ENCODE results near the gene CPLANE2. TPM values are rescaled to one million over a fixed set of nuclear protein-coding genes. Genes with fewer than 3 reads are reported as not detected.
"Not testable (repeated sequence)": the region's sequence is repeated elsewhere in the genome, so short reads cannot be mapped to it uniquely, and the experiment has no call there.

CPLANE2 gene, protein sequence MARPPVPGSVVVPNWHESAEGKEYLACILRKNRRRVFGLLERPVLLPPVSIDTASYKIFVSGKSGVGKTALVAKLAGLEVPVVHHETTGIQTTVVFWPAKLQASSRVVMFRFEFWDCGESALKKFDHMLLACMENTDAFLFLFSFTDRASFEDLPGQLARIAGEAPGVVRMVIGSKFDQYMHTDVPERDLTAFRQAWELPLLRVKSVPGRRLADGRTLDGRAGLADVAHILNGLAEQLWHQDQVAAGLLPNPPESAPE
- 2.0 and 2.8 TPM in 2 replicates for polyA plus RNA-seq (2014; cell fraction: cytosol; rRNA removed)
- 1.5 and 2.3 TPM in 2 replicates for polyA plus RNA-seq (2014; cell fraction: nucleus; rRNA removed)

DNA sequence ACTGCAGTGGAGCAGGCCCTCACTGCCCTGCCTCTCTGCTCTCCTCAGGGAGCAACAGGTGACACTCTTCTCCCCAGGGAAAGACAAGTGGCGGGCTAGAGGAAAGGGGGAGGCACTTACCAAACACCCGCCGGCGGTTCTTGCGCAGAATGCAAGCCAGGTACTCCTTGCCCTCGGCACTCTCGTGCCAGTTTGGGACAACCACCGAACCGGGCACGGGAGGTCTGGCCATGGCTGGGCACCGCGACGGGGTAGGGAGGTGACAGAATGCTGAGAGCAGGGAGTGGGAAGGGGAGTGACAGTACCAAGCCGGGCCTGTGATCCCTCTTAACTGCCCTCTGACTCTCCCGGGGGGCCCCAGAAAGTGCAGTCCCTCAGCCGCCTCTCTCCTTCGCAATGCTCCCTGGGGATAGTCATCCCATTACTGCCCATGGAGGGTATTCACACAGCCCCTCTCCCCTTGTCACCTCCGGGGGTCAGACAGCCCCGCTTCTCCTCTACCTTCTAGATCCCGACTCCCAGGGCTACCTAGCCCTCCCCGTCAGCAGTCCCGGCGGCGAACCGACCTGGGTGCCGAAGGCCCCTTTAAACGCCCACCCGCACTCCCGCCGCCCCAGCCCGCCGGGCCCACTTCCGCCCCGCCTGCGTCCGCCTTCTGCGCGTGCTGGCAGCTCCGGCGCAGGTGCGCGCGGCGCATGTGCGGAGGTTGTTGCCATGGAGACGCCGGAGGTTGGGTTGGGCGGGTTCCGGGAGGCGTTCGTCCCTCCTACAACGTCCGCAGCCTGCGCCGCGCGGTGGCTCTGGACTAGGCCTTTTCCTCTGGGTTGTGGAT is at the start of gene CPLANE2:
Gene CPLANE2 (minus strand): TSS at position 673 of the 832 bp plus-strand sequence. CDS start 441 bp downstream, at position 232.
- peak; percentile 84 for DNase-seq (ENCODE audit: low spot score)

DNA sequence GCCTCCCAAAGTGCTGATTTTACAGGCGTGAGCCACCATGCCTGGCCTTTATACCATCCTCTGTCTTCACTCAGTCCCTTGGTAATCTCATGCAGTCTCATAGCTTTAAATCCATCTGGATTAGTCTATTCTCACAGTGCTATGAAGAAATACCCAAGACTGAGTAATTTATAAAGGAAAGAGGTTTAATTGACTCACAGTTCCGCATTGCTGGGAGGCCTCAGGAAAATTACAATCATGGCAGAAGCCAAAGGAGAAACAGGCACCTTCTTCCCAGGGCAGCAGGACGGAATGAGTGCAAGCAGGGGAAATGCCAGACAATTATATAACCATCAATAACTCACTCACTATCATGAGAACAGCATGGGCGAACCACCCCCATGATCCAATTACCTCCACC is 49.1 kb upstream of the CPLANE2 start:
- DNase-seq (ENCODE audit: low spot score), result no peak

DNA sequence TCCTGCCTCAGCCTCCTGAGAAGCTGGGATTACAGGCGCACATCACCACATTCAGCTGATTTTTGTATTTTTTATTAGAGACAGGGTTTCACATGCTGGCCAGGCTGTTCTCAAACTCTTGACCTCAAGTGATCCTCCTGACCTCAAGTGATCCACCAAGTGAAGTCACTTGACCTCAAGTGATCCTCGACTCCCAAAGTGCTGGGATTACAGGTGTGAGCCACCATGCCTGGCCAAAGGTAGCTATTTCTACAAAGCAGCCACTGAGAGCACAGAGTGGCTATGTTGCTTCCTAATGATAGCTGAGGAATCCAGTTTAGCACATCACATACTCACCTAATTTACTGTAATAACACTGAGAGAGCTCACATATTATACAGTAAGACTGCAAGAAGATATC is 44.8 kb upstream of the CPLANE2 start:
- no peak for DNase-seq (ENCODE audit: low spot score)

DNA sequence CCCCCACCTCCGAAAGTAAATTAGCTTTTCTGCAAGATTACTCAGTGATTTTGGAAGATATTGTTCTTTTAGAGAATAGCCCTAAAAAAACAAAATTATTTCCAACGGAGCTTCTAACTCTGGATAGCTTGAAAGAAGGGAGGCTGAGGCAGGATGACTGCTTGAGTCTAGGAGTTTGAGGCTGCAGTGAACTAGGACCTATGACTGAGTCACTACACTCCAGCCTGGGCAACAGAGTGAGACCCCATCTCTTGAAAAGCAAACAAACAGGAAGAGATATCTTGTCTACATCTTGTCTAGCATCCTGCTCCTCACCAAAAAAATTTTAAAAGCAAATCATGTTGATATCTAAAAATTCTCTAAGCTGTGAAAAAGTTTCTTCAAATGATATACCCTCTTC is 42.2 kb upstream of the CPLANE2 start:
- no peak for DNase-seq (ENCODE audit: low spot score)

DNA sequence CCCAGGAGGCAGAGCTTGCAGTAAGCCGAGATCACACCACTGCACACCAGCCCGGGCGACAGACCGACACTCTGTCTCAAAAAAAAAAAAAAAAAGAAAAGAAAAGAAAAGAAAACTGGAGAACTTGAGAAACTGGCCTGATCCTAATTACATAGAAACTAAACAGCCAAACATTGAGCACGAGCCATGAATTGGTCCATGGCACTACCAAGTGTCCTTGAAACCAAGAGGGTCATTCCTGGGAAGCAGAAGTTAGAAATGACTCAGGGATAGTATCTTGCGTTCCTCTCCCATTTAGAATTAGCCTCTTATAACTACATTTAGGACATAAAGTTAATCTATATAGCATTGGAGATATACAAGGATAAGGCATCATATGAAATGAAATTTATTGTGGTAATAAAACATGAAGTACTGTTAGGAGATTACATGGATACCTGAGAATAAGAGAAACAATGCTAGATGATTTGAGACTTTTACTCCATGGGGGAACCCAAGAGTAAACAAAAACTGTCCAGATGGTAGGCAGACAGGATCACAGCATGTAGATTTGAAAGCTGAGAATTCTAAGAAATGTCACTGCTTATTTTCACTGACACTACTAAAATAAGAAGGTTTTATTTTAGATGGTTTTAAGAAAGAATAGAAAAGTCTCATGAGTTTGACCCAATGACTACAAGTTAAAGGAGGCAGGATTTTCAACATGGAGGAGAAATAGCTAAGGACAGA is 39.5 kb upstream of the CPLANE2 start:
- no peak for DNase-seq (ENCODE audit: low spot score)

DNA sequence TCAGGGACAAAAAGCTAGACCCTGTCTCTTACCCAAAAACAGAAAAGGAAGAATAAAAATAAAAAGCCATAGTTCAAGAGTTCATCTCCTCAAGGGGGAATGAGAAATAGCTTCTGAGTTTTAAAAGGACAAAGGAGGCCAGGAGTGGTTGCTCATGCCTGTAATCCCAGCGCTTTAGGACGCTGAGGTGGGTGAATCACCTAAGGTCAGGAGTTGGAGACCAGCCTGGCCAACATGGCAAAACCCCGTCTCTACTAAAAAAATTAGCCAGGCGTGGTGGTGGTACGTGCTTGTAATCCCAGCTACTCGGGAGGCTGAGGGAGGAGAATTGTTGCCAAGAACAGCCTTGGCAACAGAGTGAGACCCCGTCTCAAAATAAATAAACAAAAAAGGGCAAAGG is 38.6 kb upstream of the CPLANE2 start:
- no peak for DNase-seq (ENCODE audit: low spot score)

DNA sequence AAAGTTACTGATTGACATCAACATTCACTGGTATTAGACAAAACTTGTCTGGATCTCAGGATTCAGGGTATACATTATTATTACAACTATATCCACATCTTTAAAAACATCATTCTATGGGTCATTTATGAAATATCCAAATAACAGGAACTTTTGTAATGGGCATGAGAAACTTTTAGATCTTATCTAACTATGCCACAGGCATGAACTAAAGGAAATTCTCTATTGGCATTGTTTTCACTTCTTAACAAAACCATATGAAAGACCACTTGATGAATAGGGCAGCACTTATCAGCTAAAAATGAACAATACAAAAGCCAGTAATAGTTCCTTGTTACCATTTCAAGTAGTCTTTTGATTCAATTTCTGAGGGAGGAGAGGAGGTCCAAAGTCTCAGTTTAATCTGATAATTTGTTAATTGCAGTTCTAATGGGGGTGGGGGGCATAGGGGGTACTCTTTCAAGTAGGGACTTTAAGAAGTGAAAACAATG is 30.8 kb upstream of the CPLANE2 start:
- no peak for DNase-seq (ENCODE audit: low spot score)

DNA sequence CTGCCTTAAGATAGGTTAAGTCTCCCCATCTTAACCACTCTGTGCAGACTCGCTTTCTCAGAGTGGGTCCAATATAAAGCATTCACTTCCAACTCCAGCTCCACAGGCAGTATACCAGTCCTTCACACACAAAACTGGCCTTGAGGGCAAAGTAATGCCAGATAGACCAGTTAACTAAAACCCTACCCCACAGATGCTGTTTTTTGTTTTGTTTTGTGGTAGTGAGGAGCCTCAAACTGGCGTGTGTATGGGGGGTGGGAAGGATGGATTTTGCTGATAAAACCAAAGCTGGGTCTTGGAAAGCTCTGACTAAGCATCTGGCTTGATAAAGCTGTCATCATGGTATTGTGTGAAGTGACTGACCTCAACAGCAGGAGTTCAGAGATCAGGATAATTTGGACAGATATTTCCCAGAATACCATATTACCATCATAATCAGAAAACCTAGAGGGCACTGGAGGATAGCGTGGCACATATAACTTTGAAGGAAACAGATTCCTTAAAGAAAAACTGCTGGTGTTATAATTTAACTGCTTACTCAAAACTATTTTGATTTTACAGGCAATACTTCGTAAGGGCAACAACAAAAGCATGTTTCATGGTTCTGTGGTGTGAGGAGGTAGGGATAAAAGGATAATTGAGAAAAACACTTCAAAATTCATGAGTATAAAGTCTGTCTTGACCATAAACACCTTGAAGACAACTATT is 29.6 kb upstream of the CPLANE2 start:
- DNase-seq (ENCODE audit: low spot score), result no peak

DNA sequence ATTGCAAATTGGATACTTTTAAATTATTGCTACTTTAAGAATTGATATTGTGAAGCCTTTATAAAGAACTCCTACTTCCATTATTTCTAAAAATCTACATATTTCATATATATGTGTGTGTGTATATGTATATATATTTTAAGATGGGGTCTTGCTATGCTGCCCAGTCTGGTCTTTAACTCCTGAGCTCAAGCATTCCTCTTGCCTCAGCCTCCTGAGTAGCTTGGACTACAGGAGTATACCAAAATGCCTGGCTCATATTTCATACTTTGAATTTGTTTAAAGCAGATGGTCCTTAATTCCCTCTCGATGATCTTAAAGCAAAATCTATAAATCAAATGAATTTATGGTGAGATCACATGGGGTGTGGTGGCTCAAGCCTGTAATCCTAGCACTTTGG is 25.1 kb upstream of the CPLANE2 start:
- DNase-seq (ENCODE audit: low spot score), result no peak

DNA sequence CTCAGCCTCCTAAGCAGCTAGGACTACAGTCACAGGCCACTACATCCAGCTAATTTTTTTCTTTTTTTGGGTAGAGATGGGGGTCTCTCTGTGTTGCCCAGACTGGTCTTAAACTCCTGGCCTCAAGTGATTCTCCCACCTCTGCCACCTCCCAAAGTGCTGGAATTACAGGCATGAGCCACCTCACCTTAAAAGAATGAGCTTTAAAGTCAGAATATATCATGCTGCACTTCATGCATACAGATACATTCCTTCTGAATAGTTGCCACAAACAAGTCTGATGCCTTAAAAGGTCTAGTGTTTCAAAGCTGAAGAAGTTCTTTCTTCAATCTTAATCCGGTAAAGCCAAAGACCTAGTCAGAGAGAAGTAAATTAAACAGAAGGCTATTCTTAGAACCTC is 23.8 kb upstream of the CPLANE2 start:
- DNase-seq (ENCODE audit: low spot score), result no peak

DNA sequence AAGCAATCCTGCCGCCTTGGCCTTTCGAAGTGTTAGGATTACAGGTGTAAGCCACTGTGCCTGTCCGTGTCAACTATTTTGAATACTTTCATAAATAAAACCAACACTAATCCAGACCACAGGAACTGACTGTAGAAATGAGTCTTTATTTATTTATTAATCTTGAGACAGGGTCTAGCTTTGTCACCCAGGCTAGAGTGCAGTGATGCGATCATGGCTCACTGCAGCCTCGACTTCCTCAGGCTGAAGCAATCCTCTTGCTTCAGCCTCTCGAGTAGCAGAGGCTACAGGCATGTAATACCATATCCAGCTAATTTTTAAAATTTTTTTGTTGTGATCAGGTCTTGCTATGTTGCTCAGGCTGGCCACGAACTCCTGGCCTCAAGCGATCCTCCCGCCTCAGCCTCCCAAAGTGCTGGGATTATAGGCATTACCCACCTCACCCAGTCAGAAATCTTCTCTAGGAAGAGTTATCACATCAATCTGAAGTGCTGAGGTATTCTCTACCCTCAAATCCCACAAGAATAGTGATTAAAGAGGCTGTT is 21.7 kb upstream of the CPLANE2 start:
- no peak for DNase-seq (ENCODE audit: low spot score)

DNA sequence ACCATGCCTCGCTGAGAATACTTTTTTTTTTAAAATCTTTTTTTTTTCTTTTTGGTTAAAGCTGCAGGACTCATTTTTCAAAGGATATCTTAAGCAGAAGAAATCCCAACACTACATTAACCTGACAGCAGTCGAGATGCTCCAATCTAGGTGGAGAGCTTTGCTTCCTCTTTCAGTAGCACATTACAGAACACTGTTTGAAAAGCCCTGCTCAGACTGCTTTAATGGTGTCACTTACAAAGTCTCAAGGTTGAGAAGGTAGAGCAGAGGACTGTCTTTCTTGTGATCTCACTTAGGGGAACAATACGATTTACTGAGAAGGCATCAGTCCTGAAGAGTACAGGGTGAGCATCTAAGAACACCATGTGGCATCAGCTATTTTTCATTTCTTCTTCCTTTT is 21.0 kb upstream of the CPLANE2 start:
- no peak for DNase-seq (ENCODE audit: low spot score)

DNA sequence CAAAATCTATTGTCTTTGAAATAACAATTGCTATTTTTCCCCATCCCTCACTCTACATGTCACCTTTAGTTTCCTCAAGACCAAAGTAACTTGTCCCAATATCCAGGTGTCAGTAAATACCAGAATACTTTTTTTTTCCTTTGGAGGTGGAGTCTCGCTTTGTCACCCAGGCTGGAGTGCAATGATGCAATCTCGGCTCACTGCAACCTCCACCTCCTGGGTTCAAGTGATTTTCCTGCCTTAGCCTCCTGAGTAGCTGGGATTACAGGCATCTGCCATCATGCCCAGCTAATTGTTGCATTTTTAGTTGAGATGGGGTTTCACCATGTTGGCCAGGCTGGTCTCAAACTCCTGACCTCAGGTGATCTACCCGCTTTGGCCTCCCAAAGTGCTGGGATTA is 20.6 kb upstream of the CPLANE2 start:
- DNase-seq (ENCODE audit: low spot score), result not testable (repeated sequence)

DNA sequence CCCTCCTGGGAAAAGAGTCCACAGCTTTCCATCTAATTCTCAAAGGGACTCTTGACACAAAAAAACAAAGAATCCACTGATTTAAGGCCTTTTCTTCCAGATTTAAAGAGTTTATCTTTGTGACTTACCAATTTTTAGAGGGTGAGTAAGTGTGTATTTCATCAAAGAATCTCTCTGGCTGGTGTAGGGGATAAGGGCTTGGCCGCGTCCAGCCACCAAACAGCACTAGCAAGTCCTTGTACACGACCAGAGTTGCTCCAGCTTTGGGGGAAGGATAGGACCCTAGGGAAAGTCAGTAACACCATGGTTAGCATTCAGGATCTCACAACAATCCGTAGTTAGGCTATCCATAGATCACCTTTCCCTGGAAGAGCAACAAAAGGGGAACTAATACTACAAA is 19.5 kb upstream of the CPLANE2 start:
- DNase-seq (ENCODE audit: low spot score), result no peak

DNA sequence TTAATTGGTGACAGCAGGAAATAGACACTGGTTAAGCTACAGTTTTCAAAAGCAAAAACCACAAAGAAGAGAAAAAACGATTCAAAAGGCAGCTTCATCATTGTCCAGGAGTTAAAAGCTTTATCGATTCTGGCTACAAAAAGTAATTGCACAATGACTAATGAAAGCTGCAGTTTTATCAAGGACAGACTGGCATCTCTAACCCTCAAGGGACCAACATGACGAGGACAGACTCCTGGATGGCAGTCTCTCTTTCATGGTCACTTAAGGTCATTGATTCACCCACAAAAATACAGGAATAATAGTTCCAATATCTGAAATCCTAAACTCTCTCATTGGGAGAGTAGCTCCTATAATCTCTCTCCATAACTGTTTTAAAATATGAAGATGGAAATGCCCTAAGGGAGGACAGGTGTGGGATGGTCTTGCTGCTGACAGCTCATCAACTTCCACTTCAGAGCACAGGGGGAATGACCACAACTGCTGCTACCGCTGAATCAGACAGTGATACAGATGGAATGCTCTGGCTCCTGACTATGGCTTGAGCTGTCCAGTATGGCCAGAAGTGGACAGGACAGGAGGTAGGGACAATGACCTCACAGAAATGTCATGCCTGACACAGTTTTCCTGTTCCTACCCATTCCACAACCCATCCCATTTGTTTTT is 17.4 kb upstream of the CPLANE2 start:
- no peak for DNase-seq (ENCODE audit: low spot score)

DNA sequence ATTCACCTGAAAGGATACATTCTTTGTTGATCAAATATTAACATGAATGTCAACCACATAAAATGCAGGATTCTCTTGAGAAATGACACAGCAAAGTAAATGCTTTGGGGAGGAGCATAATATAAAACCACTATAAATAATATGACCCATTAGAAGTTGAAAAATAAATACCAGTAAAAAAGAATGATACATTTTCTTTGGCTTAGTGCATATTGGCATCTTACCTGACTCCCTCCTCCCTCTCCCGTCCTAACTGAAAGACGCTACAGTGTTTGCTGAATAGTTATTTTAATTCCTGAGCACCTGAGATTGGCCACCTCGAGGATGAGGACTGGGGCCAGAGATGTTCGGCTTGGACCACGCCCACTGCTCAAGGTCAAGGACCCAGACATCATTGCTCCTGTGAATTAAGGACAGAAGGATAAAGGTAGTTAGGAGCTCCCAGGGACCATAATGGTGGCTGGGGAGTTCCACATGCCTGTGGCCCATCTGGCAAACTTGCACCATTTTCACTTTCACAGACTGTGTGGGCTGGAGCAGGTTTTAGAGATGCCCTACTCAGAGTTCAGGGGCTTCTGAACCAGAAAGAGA is 16.4 kb upstream of the CPLANE2 start:
- DNase-seq (ENCODE audit: low spot score), result no peak

DNA sequence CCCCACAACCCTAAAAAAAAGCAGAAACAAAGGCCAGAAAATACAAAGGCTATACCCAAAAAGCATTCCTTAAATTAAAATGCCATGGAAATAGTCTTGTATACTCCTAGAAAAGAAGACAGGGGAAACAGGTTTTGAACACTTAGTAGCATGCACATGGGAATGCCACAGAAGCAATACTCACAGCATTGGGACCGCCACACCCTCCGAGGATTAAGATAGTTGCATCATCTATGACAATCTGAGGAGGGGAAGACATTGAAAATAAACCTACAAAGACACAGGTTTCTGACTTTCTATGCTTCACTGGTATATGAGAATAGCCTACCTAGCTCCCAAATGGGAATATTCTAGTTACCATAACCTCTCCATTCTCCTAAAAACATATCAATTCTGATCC is 15.9 kb upstream of the CPLANE2 start:
- no peak for DNase-seq (ENCODE audit: low spot score)

DNA sequence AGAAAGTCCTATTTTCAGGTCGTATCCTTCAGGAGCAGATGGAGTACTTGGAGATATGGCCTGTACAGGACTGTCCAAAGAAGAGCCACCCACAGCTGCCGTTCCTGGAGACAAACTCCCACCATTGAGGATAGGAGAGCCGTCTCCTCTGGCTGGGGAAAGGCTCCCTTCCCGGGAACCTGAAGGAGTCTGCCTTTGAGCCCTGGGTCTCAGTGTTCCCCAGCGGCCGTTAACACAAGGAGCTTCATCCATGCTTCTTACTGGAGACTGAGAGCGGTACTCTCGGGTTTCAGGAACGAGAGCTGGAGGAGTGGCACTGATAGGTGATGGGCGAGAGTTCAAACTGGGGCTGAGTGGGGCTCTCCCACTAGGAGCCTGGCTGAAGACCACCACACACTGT is 14.4 kb upstream of the CPLANE2 start:
- DNase-seq (ENCODE audit: low spot score), result no peak

DNA sequence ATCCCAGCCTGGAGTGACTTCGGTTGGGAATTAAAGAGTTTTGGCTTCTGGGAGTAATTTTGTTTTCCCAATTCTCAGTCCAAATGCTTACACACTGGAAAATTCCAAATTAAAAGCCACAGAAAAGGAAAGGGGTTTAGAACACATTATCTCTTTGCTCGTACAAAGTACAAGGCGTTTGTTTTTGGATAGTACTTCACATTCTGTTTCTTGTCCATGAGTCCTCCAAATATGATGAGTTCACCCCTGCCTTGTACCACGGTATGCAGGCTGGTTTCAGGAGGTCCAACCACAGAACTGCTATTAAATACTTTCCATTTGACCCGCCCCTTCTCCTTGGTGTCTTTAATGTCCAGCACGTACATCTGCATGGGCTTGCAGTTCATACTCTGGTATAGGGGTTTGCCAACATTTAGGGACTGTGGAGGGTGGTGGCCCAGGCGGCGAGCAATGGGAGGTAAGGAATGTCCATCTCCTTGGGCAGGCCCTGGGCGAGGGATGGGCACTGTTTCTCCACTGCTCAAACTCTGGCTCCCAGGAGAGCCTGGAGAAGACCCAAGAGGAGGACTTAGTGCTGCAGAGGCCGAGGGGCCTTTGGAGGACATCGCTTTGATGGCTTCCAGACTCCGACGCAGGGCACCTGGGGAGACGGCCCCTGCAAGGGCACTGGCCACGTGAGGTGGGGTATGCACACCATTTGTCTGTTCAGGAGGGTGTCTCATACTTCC is 13.7 kb upstream of the CPLANE2 start:
- DNase-seq (ENCODE audit: low spot score), result no peak

Data from SK-N-DZ (cell line).